Activated CD4-positive, CD25-positive, alpha-beta regulatory T cell treated with anti-CD3 and anti-CD28 coated beads, Interleukin-2, amount 50 U/mL, for 16 hours (primary cell): ENCODE measurements around the gene ZSCAN16.
"Not testable (repeated sequence)": the region's sequence is repeated elsewhere in the genome, so short reads cannot be mapped to it uniquely, and the experiment has no call there.

Experiments used
- DNase-seq: peaks from one replicate; pipeline ENCODE4 v3.0.0-alpha.2; 2020; ENCODE audit warnings: low read depth, low spot score

The ZSCAN16 gene

DNA sequence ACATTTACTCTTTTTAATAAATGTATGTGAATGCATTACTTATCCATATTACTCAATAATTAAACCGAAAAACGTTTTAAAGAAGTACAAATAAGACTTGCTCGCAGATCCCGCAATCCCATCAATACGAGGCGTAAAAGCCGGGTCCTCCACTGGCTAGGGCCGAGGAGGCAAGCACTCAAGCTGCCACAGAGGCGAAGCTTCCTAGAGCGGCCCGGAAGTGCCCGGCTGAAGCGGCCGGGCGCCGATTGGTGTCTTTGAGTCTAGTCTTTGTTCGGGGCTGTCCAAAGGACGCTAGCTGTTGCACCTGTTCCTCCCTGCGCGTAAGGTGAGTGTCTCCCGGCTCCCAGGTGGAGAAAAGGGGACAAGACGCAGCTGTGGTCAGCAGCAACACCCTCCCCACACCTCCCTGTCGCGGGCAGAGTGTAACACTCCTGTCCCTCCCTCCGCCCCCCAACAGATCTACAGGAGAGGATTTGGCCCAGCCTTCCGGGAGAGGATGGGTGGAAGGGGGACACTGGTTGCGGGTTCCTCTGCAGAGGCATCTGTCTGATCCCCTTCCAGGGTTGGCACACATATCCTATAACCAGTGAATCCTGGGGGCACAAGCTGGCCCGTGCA, at the start of gene ZSCAN16:
Gene ZSCAN16 (plus strand): TSS at position 260 of the 621 bp plus-strand sequence. CDS start 835 bp downstream, outside the sequence.
- DNase-seq: peak; percentile 59

DNA sequence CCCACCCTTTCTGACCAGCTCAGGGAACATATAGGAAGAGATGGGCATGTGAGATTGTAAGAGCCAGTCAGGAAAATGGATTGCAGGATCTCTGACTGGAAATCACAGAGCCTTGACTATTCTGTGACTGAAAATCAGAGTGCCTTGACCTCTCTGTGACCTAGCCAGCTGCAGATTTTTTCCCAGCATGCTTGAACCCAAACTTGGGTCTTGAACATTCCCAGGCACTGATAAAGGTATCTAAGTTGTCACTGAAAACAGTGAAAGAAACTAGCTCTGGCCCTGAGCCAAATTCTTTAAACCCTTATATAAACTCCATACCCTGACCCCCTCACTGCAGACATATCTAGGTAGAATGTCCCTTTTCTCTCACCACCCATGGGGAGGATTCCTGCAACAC, 46.4 kb upstream of the ZSCAN16 start:
- no peak for DNase-seq

DNA sequence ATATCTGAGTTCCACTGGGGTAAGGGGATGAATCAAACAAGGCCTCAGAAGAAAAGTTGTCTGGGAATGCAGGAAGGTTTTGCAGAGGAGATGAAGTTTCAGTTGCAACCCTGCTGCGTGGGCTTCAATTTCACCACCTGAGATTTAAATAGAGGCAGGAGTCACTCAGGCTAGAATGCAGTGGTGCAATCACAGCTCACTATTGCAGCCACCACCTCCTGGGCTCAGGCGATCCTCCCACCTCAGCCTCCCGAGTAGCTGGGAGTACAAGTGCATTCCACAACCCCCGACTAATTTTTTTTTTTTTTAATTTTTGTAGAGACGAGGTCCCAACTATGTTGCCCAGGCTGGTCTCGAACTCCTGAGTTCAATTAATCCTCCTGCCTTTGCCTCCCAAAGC, 45.6 kb upstream of the ZSCAN16 start:
- DNase-seq: no peak

DNA sequence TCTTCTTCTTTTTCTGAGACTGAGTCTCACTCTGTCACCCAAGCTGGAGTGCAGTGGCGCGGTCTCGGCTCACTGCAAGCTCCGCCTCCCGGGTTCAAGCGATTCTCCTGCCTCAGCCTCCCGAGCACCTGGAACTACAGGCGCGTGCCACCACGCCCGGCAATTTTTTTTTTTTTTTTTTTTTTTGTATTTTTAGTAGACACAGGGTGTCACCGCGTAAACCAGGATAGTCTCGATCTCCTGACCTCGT, 44.1 kb upstream of the ZSCAN16 start, which contains the start of gene ZNF165:
Gene ZNF165 (plus strand): TSS at position 188 of the 250 bp plus-strand sequence. CDS start 4,913 bp downstream, outside the sequence.
- not testable (repeated sequence) for DNase-seq

DNA sequence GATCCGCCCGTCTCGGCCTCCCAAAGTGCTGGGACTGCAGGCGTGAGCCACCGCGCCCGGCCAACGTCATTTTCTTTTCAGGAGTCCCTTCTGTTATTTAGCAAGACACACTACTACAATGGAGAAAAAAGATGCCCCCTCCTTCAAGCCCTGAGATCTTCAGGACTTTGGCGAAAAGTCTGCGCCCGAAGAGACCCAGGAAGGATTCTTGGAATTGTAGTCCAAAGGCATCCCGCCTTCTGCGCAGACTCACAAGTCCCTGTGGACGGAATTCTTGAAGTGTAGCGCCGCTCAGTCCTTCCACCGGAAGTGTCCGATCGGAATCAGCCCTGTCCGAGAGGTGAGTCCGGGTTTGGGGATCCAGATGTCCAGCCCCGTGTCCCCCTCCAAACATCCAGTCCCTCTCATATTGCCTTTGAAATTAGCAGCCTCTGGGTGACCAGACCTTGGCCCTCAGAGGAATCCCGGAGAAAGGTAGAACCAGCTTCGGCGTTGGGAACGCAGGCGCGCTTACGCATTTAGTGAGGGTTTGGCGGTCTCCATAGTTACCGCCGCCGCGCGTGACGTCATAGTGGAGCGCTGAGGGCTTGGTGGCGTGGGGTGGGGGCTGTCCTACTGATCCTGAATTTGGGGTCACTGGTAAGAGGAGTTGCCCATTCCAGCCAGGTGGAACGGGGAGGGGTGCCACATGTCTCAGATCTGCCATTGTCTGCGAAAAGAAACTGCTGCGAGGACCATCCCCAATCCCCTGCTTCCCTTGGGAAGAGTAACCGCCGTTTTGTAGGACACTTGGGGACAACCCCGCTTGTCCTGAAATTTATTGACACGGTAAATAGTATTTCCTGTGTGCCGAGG, 43.6 kb upstream of the ZSCAN16 start:
- DNase-seq: peak; percentile 79

DNA sequence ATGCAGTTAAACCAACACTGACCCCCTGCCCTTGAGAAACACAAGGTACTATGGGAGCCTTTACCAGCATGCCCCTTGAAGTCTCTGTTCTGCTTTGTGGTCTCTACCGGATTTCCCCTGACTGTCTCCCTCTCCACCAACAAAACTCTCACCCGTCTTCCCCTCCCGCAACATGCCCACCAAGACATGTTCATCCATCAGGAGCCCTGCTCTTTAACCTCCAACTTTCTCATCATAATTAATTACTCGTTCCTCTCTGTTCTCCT, 43.0 kb upstream of the ZSCAN16 start:
- DNase-seq: no peak

DNA sequence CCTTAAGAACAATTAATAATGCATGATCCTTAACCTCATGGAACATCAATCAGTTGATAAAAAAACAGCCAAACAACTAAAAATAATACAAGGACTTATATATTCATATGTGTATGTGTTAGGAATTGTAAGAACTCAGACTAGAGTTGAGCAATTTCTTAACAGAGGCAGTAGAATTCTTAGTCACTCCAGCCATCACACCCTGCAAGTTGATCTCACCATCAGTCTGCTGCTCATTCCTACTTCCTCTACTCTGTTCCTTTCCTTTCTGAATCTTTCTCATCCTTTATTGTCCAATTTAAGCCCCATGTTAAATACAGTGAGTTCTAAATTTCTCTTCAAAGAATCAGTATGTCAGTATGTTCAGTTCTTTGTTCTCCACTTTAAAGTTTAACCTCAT, 41.5 kb upstream of the ZSCAN16 start:
- DNase-seq: no peak

DNA sequence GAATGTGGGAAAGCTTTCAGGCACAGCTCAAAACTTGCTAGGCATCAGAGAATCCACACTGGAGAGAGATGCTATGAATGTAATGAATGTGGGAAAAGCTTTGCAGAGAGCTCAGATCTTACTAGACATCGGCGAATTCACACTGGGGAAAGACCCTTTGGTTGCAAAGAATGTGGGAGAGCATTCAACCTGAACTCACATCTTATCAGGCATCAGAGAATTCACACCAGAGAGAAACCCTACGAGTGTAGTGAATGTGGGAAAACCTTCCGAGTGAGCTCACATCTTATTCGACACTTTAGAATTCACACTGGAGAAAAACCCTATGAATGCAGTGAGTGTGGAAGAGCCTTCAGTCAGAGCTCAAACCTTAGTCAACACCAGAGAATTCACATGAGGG, 35.4 kb upstream of the ZSCAN16 start:
- DNase-seq: no peak

DNA sequence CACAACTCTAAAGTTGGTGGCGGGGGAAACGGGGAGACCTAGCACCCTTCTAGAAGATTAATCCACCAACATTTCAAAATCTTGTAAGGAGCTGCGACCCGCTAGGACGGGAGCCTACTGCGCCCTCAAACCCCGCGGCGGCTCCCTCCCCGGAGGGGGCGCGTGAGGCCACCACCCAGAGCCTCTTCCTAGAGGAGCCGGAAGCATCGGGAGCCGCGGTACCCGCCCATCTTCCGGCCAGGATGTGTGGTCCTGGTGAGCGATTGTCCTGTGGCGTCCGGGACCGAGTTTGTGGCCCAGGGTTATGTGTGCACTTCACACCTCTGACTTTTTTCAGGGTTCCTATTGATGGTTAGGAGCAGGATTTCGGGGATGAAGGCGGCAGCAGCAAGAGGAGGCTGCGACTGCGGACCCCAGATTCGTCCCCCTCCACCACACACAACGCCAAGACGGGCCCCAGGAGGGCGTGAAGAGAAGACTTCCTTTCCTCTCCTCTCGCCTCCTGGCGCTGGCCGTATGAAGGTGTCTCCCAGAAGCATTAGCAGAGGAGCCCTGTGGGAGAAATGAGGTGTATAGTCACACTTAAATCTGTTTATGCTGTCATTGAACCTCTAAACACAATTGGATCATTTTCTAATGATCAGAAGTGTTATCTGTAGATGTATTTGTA, 33.4 kb upstream of the ZSCAN16 start:
- DNase-seq: no peak

DNA sequence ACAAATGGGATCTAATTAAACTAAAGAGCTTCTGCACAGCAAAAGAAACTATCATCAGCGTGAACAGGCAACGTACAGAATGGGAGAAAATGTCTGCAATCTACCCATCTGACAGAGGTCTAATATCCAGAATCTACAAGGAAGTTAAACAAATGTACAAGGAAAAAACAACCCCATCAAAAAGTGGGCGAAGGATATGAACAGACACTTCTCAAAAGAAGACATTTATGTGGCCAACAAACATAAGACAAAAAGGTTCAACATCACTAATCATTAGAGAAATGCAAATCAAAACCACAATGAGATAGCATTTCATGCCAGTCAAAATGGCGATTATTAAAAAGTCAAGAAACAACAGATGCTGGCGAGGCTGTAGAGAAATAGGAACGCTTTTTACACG, 22.2 kb upstream of the ZSCAN16 start:
- not testable (repeated sequence) for DNase-seq

DNA sequence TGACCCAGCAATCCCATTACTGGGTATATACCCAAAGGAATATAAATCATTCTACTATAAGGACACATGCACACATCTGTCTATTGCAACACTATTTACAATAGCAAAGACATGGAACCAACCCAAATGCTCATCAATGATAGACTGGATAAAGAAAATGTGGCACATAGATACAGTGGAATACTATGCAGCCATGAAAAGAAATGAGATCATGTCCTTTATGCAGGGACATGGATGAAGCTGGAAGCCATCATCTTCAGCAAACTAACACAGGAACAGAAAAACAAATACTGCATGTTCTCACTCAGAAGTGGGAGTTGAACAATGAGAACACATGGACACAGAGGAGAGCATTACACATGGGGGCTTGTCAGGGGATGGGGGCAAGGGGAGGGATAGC, 21.7 kb upstream of the ZSCAN16 start:
- DNase-seq: not testable (repeated sequence)

DNA sequence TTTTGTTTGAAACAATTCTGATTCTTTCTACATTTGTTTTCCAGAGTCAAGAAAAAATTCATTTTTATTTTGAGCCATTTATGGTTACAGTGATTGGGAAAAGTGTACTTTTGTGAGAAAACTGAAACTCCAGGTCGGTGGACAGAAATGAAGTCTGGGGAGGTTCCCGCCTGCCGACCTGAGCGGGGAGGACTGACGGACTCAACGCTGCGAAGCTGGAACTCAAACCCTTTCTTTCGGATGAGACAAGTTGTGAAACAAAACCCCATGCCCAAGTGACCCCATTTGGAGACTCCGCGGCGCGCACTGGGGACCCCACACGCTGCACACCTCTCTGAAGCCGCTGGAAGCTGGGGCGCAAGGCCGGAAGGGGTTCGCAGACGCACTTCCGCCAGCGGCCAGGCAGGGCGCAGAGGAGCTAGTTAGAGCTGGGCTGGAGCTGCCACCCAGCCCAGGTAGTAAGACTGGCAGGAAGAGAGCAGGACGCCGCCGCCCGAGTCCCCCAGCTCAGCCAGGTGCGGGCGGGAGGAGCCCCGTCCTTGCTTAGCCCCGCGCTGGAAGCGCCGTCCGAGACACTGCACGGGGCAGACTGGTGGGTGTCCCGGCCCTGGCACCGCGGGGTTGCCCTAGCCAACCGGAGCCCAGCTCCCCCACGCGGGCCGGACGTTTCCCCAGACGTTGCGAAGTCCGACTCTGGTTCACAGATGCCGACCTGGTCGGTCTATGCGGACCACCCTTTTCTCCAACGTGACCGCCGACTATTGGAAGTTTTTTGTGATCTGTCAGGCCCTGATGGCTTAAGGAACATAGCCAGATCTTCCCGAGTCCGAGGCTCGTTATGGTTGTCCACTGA, 19.8 kb upstream of the ZSCAN16 start:
- DNase-seq: peak; percentile 57

DNA sequence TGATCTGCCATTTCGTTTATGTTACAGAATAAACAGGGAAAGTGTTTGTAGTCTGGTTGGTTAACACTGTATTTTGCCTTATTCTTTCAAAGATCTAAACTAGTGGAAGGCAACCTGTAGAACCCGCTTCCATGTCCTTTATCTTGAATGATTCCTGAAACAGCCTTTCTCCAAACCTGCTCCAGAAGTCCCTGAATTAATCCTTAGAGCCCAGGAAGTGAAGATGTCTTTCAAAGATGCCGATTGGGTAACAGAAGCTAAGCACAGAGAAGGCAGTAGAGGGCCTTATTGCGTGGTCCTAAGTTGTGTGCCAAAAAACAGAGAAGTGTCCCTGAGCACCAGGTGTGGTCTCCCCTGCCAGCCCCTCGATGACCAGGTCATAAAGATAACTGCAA, 19.2 kb upstream of the ZSCAN16 start:
- DNase-seq: no peak

DNA sequence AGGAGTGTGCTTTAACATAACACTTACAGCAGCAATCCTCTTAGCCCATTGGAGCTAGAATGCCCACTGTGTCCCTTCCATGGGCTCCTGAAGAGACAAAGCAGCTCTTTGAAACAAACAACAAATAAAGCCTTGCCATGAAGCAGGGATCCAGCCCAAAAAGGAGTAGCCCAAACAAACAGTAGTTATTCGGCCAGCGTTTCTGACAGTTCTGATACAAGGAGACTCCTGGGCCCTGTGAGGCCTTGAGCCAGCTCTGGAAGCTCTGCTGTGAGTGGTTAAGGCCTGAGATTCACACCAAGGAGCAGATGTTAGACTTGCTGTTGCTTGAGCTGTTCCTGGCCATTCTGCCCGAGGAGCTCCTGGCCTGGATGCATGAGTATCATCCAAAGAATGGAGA, 16.9 kb upstream of the ZSCAN16 start:
- no peak for DNase-seq

DNA sequence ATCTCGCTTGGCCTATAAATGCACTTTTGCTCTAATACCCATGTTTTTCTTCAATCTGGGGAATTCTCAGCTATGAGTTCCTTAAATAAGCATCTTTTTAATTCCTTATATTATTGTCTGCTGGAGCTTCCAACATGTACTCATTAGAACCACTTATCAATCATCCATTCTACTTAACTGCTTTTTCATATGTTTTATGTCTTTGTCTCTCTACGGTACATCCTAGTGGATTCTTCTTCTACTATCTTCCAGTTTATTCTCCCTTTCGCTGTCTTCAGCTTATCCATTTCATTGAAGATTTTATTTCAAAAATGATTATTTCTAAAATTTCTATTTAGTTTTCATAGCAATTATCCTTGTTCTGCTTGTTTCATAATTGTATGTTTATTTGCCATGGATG, 12.4 kb upstream of the ZSCAN16 start:
- DNase-seq: no peak

DNA sequence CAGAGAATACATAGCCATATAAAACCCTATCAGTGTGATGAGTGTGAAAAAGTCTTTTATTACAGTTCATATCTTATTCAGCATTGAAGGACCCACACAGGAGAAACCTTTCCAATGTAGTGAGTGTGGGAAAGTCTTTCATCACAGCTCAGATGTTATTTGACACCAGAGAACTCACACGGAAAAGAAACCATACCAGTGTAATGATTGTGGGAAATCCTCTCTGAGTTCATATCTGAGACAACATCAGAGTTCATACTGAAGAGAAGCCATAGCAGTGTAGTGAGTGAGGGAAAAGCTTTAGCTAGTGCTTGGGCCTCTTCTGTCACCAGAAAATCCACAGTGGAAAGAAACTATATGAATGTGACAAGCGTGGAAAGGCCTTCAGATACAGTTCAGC, 8.6 kb upstream of the ZSCAN16 start:
- no peak for DNase-seq

DNA sequence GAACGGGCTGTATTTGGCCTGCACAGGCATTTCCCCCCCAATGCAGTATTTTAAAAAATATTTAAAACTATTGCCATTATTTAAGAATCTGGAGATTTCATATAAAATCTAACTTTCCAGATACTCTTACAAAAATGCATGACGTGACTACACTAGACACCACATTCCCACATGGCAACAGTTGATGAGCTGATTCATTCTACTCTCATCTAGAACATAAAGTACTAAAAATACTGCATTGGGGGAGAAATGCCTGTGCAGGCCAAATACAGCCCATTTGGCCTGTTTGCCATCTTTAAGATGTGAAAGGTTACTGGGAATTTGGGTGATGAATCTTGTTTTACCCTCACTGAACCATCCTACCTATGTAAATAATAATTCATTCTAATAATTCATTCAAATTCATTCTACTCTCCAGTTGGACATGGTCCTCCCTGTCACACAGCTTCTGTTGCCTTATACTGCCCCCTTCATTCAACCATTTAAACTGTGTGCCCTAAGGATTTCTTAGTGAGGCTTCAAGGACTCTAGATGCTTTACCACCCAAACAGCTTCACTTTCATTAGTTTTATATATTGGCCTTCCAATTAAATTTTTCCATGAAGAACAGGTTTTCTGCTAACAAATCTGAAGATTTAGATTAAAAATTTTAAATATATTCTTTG, 6.9 kb upstream of the ZSCAN16 start:
- DNase-seq: no peak

DNA sequence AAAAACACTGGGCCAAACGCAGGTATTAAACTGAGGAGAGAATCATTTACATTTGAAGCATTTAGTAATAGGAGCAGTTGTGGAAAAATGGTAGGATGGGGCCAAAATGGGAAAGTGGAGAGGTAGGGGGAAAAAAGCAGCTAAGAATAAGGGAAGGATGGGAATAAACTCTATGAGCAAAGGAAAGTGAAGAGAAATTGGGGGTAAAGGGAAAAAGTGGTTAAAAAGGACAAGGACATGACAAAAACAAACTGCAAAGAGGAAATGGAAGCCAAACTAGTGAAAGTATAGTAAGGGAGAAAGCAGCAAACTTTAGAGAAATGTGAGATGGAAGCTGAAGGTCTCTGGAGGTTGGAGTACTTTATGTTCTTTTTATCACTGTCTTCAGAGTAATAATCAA, 6.2 kb upstream of the ZSCAN16 start:
- DNase-seq: no peak

DNA sequence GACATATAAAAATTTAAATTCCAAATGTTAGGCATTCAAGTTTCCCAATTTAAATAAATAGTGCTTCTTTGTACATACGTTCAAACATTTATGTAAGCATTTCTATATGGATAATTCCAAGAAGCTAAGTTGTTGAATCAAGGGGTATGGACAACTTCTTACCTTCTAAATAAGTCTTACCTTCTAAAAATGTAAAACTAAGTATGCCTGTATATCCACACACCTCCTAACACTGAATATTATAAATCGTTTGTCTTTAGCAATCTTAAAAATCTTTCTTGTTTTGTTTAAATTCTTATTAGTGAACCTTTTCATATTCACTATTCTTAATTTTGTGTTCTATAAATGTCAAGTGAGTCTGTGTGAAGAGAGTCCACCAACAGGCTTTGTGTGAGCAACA, 2.5 kb upstream of the ZSCAN16 start:
- DNase-seq: no peak

DNA sequence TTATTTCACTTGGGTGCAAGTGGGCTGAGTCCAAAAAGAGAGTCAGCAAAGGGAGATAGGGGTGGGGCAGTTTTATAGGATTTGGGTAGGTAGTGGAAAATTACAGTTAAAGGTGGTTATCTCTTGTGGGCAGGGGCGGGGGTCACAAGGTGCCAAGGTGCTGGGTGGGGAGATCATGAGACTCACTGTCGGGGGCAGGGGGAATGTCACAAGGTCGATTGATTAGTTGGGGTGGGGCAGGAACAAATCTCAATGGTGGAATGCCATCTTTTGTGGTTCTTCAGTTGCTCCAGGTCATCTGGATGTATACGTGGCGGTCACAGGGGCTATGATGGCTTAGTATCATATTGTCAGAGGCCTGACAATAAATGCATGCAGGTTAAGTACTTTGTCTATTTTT, 2.1 kb upstream of the ZSCAN16 start:
- not testable (repeated sequence) for DNase-seq

DNA sequence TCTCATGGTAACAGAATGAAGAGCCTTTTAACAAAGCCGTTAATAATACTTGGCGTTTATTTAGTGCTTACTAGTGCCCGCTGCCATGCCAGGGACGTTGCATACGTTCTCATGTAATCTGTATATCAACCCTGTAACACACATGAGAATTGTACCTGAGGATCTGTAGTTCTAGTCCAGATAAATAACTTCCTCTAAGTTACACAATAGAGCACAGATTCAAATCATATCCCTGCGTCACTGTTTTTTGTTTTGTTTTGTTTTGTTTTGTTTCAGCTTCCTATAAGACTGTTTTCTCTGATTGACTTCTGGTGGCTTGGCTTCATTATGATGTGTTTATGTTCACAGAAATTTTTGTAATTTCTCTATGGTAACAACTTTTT, 553 bp downstream of the ZSCAN16 start:
- no peak for DNase-seq

DNA sequence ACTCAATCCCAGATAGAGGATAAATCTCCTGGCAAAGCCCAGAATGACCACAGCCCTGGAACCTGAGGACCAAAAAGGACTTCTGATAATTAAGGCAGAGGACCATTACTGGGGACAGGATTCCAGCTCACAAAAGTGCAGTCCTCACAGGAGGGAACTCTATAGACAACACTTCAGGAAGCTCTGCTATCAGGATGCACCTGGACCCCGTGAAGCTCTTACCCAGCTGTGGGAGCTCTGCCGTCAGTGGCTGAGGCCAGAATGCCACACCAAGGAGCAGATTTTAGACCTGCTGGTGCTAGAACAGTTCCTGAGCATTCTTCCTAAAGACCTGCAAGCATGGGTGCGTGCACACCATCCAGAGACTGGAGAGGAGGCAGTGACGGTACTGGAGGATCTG, 992 bp downstream of the ZSCAN16 start:
- DNase-seq: no peak
